Measurements from ENCODE around the gene FIGNL2.

Gene FIGNL2

GRCh38 chr12:51852404-51853137 is 4.1 kb upstream of the FIGNL2 start:
- DNase-seq: no peak

- DNase-seq: no peak
Measured at GRCh38 chr12:51851413-51852124, 3.1 kb upstream of the FIGNL2 start.

- no peak for DNase-seq
Measured at GRCh38 chr12:51850965-51851299, 2.4 kb upstream of the FIGNL2 start.

DNA sequence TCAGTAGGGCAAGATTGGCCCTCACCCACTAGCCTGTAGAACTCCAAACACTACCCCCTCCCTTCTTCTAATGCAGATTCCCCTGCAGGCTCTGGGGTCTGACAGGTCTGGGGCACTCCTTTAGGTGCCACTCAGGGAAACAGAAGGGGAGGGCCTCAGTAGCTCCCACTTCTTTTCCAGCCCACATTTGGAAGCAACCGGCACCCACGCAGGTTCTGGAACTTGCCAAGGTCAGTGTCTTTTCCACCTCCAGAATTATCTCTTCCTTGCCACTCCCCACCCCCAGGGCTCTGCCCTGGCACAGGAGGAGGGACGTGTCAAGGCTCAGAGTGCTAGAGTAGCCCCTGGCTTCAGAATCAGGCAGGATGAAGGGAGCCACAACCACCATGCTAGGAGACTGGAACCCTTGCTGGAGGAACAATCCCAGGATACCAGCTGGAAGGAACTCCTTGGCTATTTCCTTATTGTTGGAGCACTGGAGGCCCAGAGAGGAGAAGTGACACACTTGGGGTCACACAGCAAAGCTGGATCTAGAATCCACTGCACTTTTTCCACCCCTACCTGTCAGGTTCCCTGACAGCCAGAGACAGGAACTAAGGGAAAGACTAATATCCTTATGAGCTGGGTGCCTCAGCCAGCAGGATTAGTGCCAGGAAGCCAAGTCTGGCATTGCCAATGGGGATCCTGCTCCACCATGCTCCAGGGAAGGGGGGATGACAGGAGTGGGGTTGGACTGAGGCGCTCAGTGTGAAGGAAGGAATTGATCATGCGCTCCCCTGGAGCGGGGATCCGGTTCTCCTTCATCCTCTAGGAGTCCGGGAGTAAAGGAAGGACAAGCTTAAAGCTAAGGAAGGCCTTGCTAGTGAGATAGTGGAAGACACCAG is 1.8 kb upstream of the FIGNL2 start:
- no peak for DNase-seq

DNA sequence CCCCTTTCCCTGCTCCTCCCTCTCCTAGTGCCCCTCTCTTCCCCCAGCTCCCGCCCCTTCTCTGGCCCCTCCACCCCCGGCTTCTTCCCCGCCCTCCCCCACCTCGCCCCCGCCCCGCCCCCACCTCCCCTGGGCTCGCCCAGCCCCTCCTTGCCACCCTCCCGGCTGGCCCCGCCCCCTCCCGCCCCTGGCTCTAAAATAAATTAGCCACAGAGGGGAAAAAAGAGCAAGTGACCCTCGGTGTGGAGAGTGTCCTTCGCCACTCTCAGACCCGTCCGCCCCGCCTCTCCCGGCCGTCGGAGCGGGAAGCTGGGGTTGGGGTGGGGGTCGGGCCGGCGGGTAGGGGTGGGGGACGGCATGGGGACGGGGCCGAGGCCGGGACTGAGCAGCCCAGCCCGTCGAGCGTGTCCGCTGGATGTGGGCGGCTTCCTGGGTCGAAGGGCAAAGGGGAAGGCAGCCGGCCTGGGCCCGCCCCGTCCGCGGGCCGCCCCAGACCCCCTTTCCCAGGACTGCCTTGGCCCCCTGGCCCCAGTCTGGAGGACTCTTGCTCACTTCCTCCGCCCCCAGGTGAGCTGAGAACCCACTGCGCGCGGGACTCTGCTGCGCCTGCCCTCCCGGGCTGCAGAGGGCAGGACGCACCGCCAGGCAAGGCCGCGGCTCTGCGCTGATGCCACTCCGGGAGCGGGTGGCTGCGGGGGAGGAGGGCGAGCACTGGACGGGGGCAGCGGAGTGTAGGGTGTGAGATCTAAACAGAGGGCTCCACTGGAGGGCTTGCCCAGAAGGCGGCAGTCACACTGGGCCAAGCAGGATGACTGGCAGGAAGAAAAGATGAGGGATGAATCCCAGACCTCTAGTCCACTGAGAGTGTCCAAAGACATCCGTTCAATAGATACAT is 570 bp upstream of the FIGNL2 start:
- DNase-seq: no peak

- DNase-seq: no peak
Measured at GRCh38 chr12:51847643-51848325, 734 bp downstream of the FIGNL2 start.

- DNase-seq: no peak
Measured at GRCh38 chr12:51846911-51847642, 1.4 kb downstream of the FIGNL2 start.

GRCh38 chr12:51846271-51846691 is 2.2 kb downstream of the FIGNL2 start:
- DNase-seq: no peak

DNA sequence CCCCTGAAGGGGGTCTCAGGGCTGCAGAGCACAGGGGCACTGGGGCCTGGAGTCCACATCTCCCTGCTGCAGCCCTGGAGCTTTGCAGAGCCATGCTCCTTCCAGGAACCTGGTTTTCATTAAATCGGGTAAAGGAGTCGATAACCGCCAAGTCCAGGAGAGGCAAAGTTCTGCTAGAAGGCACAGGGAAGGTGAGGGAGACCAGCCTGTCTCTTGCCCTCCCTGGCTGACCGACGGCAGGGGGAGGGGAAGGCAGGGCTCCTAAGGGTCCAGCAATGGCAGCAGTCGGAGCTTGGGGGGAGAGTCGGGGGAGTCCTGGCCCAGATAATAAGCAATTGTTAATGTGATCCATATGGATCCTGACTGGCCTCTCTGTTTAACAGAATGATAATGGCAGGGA is 3.0 kb downstream of the FIGNL2 start:
- no peak for DNase-seq

- DNase-seq: no peak
Measured at GRCh38 chr12:51844854-51845253, 3.7 kb downstream of the FIGNL2 start.

GRCh38 chr12:51841727-51842126 is 6.8 kb downstream of the FIGNL2 start:
- no peak for DNase-seq

DNA sequence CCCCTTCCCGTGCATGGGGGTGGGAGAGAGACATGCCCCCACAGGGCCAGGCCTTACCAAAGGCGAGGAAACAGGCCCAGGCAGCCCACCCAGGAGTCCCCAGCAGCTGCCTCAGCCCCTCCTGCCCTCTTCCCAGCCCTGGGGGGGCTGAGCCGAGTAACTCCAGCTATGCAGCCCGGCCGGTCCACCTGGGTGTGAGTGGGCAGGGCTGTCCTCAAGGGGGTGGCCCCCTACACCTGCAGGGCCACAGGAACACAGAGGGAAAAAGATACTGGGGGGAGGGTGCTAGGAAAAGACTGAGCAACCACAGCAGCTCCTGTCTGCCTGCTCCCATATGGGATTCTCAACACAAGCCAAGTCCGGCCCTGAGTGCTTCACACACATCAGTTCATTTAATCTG is 7.6 kb downstream of the FIGNL2 start:
- no peak for DNase-seq

DNA sequence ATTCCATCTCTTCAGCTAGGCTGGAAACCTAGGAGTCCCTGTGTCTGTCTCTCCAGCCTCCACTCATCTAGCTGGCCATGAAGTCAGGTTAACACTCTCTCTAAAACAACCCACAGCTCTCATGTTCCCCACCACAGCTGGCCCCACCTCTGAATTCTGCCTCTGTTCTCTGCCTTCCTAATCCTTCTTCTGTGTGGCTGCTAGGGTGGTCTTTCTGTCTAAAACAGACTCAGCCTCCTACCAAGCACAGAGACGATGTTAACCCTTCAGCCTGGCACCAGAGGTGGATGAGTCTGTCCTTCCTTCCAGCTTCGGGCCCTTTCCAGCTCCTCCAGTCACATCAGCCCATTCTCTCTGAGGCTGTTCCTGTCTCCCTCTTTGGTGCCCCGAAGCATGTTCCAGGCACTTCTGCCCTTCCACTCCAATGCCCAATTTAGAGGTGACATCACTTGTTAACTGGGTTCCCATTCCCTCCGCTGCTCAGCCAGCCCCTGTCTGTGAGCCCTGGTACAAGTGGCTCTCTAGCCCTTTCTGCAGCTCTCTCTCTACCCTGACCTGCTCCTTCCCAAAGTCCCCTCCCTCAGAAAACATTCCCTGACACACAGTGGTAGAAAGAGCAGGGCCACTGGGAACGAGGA is 9.1 kb downstream of the FIGNL2 start:
- no peak for DNase-seq

DNA sequence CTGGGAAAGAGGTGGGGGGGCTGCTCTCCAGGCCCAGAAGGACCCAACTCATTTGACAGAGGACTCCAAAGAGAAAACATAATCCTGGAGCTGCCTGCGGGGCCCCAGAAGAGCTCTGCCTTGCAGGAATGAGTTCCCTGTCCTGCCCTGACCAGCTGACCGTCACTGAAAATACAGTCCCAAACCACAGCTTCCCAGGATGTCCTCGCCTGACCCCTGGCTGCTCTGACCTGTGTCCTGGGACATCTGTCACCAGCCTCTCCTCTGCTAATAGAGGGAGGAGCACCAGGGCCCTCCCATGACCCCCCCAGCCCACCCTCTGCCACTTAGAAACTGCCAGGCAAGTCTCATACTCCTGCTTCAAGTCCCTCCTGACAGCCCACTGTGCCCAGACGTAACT is 9.8 kb downstream of the FIGNL2 start:
- no peak for DNase-seq

- no peak for DNase-seq
Measured at GRCh38 chr12:51838036-51838435, 10.5 kb downstream of the FIGNL2 start.

GRCh38 chr12:51837286-51837685 is 11.2 kb downstream of the FIGNL2 start:
- no peak for DNase-seq

GRCh38 chr12:51836827-51837173 is 11.7 kb downstream of the FIGNL2 start:
- DNase-seq: no peak

GRCh38 chr12:51836041-51836826 is 12.3 kb downstream of the FIGNL2 start:
- no peak for DNase-seq

GRCh38 chr12:51834411-51834810 is 14.1 kb downstream of the FIGNL2 start:
- no peak for DNase-seq

Measured in NCI-H1930 (cell line).